ENCODE measurements around the gene ASTL.
"Not testable (repeated sequence)": the region's sequence is repeated elsewhere in the genome, so short reads cannot be mapped to it uniquely, and the experiment has no call there.

ASTL gene

DNA sequence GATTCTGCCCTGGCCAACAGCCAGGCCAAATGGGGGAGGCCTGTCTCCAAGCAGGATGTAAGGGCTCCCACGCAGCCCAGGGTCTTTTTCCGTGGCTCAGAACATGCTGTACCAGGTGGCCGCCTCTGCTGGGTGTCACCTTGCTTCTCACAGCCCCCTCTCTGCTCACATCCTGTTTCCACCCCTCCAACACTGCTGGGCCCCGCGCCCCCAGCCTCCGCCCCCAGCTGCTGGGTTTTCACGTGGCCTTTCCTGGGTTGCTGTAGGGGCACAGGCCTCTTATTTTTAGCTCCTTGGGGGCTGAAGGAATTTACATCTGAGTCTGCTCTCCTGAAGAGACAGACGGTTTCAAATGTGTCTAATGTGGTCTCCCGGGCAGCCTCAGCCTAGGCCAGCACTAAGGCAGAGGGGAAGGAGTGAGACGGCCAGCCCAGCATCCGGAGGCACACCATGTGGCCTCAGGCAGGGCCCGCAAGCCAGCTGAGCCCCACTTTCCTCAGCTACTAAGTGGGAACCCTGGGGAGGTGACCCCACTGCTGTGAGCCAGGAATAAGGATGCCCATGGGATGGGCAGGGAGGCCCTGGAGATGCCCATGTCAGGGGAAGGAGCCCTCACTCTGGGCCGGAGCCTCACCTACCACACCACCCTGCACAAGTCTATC, 25.6 kb upstream of the ASTL start:
- 0 out of 2 replicates have a peak, but pooled peaks have one; percentile 5 for TF ChIP-seq MAX (IDR thresholded peaks at IDR 0.05; ENCODE audit: low read depth, low read length)
- TF ChIP-seq MYC (IDR thresholded peaks at IDR 0.05; ENCODE audit: low read depth, low read length), result no peak; the same call in 1 of the 2 replicates
- H3K4me3 ChIP-seq (ENCODE audit: low read depth, low read length), result no peak overlapping the region
- DNase-seq (ENCODE audit: low read depth), result peak; percentile 46

GRCh38 chr2:96163415-96163767, 25.1 kb upstream of the ASTL start:
- TF ChIP-seq POLR2A (IDR thresholded peaks at IDR 0.05; ENCODE audit: extremely low read depth, insufficient read length), result no peak
- TF ChIP-seq, protein P1, sequence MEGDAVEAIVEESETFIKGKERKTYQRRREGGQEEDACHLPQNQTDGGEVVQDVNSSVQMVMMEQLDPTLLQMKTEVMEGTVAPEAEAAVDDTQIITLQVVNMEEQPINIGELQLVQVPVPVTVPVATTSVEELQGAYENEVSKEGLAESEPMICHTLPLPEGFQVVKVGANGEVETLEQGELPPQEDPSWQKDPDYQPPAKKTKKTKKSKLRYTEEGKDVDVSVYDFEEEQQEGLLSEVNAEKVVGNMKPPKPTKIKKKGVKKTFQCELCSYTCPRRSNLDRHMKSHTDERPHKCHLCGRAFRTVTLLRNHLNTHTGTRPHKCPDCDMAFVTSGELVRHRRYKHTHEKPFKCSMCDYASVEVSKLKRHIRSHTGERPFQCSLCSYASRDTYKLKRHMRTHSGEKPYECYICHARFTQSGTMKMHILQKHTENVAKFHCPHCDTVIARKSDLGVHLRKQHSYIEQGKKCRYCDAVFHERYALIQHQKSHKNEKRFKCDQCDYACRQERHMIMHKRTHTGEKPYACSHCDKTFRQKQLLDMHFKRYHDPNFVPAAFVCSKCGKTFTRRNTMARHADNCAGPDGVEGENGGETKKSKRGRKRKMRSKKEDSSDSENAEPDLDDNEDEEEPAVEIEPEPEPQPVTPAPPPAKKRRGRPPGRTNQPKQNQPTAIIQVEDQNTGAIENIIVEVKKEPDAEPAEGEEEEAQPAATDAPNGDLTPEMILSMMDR (IDR thresholded peaks at IDR 0.05; ENCODE audit: low read depth, low read length), result no peak
- no peak for TF ChIP-seq MYC (IDR thresholded peaks at IDR 0.05; ENCODE audit: low read depth, low read length)
- no peak for TF ChIP-seq MAX (IDR thresholded peaks at IDR 0.05; ENCODE audit: low read depth, low read length)
- DNase-seq (ENCODE audit: low read depth), result no peak
- no peak overlapping the region for H3K4me3 ChIP-seq (ENCODE audit: low read depth, low read length)

GRCh38 chr2:96161898-96162297, 23.6 kb upstream of the ASTL start:
- TF ChIP-seq MYC (IDR thresholded peaks at IDR 0.05; ENCODE audit: low read depth, low read length) (no peak), MAX (IDR thresholded peaks at IDR 0.05; ENCODE audit: low read depth, low read length) (no peak), POLR2A (IDR thresholded peaks at IDR 0.05; ENCODE audit: extremely low read depth, insufficient read length) (no peak)
- TF ChIP-seq, protein P1 (IDR thresholded peaks at IDR 0.05; ENCODE audit: low read depth, low read length), result no peak
- no peak overlapping the region for H3K4me3 ChIP-seq (ENCODE audit: low read depth, low read length)
- DNase-seq (ENCODE audit: low read depth), result no peak

DNA sequence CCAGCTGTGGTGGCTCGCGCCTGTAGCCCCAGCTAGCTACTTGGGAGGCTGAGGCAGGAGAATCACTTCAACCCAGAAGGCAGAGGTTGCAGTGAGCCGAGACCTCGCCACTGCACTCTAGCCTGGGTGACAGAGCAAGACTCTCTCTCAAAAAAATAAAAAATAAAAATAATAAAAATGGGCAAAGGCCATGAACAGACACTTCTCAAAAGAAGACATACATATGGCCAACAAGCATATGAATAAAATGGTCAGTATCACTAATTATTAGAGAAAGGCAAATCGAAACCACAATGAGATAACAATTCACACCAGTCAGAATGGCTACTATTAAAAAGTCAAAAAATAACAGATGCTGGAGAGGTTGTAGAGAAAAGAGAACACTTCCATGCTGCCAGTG, 22.1 kb upstream of the ASTL start:
- DNase-seq (ENCODE audit: low read depth); H3K4me3 ChIP-seq (ENCODE audit: low read depth, low read length): not testable (repeated sequence)

- TF ChIP-seq POLR2A (IDR thresholded peaks at IDR 0.05; ENCODE audit: extremely low read depth, insufficient read length) (no peak), MAX (IDR thresholded peaks at IDR 0.05; ENCODE audit: low read depth, low read length) (no peak), MYC (IDR thresholded peaks at IDR 0.05; ENCODE audit: low read depth, low read length) (no peak)
- TF ChIP-seq, protein P1 (IDR thresholded peaks at IDR 0.05; ENCODE audit: low read depth, low read length), result no peak
- no peak overlapping the region for H3K4me3 ChIP-seq (ENCODE audit: low read depth, low read length)
- no peak for DNase-seq (ENCODE audit: low read depth)
These were observed 21.0 kb upstream of the ASTL start for GRCh38 chr2:96159084-96159830.

DNA sequence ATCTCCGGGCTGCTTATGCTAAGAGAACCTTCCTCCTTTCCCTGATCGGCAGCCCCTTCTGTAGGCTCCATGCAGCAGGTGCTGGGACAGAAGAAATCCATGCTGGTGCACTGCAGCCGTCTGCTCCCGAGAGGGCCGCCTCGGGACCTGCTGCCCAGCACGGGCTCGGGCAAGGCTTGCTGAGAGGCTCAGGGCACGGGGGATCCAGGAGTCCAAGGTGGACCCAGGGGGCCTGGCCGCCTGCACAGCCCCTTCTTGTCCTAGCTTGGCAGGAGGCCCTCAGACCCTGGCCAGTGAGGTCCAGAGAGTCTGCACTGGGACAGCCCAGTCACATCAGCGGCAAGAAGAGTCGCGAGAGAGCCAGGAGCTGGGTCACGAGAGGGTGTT, 20.2 kb upstream of the ASTL start:
- DNase-seq (ENCODE audit: low read depth), result no peak
- H3K4me3 ChIP-seq (ENCODE audit: low read depth, low read length), result peak overlapping the region; percentile 46
- TF ChIP-seq MYC (IDR thresholded peaks at IDR 0.05; ENCODE audit: low read depth, low read length), result no peak
- TF ChIP-seq POLR2A (IDR thresholded peaks at IDR 0.05; ENCODE audit: extremely low read depth, insufficient read length), result no peak
- TF ChIP-seq, protein P1 (IDR thresholded peaks at IDR 0.05; ENCODE audit: low read depth, low read length), result no peak
- TF ChIP-seq MAX (IDR thresholded peaks at IDR 0.05; ENCODE audit: low read depth, low read length), result no peak

Measured in NB4 (cell line).